HG03457 (cell line): ENCODE data around the gene SIGLEC9.

Experiments
- ATAC-seq: cut with Tn5 transposase; IDR thresholded peaks from one replicate; pipeline ENCODE4 v1.9.1; 2021; ENCODE audit warnings: moderate number of reproducible peaks; ENCODE audit not compliant: unreplicated experiment

Gene SIGLEC9

GRCh38 chr19:51173681-51174080 lies 49.0 kb downstream of the SIGLEC9 start:
- no peak for ATAC-seq

DNA sequence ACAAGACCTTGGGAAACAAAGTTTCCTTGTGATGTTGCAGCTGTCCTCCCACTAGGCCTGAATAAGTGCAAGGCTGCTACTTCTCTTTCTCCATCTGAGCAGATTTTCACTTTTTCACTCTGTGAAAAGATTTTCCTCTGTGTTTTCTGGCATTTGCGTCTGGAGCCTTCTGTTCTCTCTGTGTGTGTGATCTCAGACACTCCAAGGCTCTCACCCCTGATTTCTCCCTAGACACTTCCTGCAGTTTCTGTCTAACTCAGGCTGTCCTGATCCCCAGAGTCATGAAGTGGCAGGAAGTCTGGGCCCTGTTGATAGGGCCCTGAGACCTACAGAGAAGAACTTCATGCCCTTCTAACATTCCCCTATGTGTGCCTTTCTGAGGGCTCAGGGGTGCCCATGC lies 54.5 kb downstream of the SIGLEC9 start:
- no peak for ATAC-seq
